ENCODE measurements around the gene CARNS1. TPM values are rescaled to one million over a fixed set of nuclear protein-coding genes. Genes with fewer than 3 reads are reported as not detected.

CARNS1 gene
- total RNA-seq, 1 experiment from 2014 or later: 1.3 TPM

DNA sequence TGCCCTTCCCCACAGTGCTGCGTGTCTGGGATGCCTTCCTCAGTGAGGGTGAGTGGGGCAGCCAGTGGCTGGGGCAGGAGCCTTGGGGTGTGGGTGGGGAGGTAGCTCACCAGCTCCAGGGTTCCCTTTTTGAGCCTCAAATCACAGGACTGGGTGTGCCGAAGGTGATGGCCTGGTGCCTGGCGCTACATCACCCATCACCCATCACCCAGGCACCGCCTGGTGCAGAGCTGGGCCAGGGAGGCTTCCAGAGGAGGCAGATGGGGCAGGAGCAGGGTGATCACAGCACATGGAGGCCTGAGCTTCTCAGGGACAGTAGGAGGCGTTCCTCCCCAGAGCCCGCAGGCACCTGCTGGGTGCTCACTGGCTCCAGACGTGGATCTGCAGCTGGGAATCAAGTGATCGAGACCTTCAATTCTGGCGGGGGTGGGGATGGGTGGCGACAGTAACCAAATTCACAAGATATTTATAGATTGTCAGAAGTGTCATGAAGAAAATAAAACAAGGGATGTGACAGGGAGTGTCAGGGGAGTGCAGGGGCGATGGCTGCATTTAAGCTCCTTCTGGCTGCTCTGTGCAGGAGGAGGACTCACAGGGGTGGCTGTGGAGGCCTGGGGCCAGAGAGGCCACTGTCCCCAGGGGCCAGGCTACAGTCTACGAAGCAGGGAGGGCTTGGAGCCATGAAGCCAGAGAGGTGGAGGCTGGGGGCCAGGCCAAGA, 8.3 kb upstream of the CARNS1 start:
- Mint-ChIP-seq H3K9me3 (no peaks in the 10 kb centered on the region), H3K4me1 (peaks cover 18% of the 10 kb centered on the region), H3K36me3 (no peaks in the 10 kb centered on the region), H3K27me3 (ENCODE audit: low read depth) (peaks cover 8% of the 10 kb centered on the region), H3K27ac (no peak overlapping the region), H3K4me3 (no peak overlapping the region)
- TF ChIP-seq, protein P1, sequence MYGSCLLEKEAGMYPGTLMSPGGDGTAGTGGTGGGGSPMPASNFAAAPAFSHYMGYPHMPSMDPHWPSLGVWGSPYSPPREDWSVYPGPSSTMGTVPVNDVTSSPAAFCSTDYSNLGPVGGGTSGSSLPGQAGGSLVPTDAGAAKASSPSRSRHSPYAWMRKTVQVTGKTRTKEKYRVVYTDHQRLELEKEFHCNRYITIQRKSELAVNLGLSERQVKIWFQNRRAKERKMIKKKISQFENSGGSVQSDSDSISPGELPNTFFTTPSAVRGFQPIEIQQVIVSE (CRISPR knock-in tag; IDR thresholded peaks at IDR 0.05; ENCODE audit: borderline replicate concordance): no peak
- TF ChIP-seq NR3C1 (CRISPR knock-in tag; conservative IDR thresholded peaks at IDR 0.05; ENCODE audit: low read depth) (no peak), ESRRA (CRISPR knock-in tag; IDR thresholded peaks at IDR 0.05; ENCODE audit: borderline replicate concordance) (no peak), ZNF281 (CRISPR knock-in tag; IDR thresholded peaks at IDR 0.05) (no peak), CREM (CRISPR knock-in tag; IDR thresholded peaks at IDR 0.05) (no peak), ZNF121 (CRISPR knock-in tag; IDR thresholded peaks at IDR 0.05) (no peak), SMAD4 (CRISPR knock-in tag; IDR thresholded peaks at IDR 0.05) (no peak), TEAD1 (CRISPR knock-in tag; IDR thresholded peaks at IDR 0.05) (no peak), SMAD3 (CRISPR knock-in tag; IDR thresholded peaks at IDR 0.05; ENCODE audit: borderline replicate concordance) (no peak), ZNF263 (CRISPR knock-in tag; IDR thresholded peaks at IDR 0.05; ENCODE audit: low read depth) (no peak), EMX1 (CRISPR knock-in tag; IDR thresholded peaks at IDR 0.05) (no peak), ZSCAN18 (CRISPR knock-in tag; IDR thresholded peaks at IDR 0.05) (no peak), SP1 (CRISPR knock-in tag; conservative IDR thresholded peaks at IDR 0.05) (no peak), ZNF317 (CRISPR knock-in tag; IDR thresholded peaks at IDR 0.05; ENCODE audit: borderline replicate concordance, low read depth) (no peak), TCF7 (CRISPR knock-in tag; IDR thresholded peaks at IDR 0.05; ENCODE audit: low read depth) (no peak), NR2C2 (CRISPR knock-in tag; IDR thresholded peaks at IDR 0.05) (no peak), ZNF532 (CRISPR knock-in tag; IDR thresholded peaks at IDR 0.05; ENCODE audit: borderline replicate concordance) (no peak), CREB1 (CRISPR knock-in tag; IDR thresholded peaks at IDR 0.05) (no peak)
- TF ChIP-seq, protein P2, sequence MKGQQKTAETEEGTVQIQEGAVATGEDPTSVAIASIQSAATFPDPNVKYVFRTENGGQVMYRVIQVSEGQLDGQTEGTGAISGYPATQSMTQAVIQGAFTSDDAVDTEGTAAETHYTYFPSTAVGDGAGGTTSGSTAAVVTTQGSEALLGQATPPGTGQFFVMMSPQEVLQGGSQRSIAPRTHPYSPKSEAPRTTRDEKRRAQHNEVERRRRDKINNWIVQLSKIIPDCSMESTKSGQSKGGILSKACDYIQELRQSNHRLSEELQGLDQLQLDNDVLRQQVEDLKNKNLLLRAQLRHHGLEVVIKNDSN (CRISPR knock-in tag; IDR thresholded peaks at IDR 0.05): no peak
- TF ChIP-seq, protein P3, sequence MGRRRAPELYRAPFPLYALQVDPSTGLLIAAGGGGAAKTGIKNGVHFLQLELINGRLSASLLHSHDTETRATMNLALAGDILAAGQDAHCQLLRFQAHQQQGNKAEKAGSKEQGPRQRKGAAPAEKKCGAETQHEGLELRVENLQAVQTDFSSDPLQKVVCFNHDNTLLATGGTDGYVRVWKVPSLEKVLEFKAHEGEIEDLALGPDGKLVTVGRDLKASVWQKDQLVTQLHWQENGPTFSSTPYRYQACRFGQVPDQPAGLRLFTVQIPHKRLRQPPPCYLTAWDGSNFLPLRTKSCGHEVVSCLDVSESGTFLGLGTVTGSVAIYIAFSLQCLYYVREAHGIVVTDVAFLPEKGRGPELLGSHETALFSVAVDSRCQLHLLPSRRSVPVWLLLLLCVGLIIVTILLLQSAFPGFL (CRISPR knock-in tag; IDR thresholded peaks at IDR 0.05; ENCODE audit: borderline replicate concordance): no peak
- ATAC-seq (no peak), DNase-seq (ENCODE audit: low spot score) (no peak)
- ChIA-PET POLR2A (interaction anchor here (1.3 to 1.5 kb wide), 2 partner anchors 11 to 13 kb away, joined by 3 to 7 read pairs; no protein-coding TSS in a partner anchor), CTCF (interaction anchor here (0.8 to 1.4 kb wide), 6 partner anchors 11 to 63 kb away, joined by 3 to 7 read pairs (median 3); no protein-coding TSS in a partner anchor)

Data from WTC11 (cell line).